Hepatocyte (in vitro differentiated cells): Measurements from ENCODE around the gene AMBN. TPM values are rescaled to one million over a fixed set of nuclear protein-coding genes. Genes with fewer than 3 reads are reported as not detected.
A peak's percentile ranks its signal among the peaks of the same experiment; 100 is the strongest.

Experiments used
- DNase-seq: peaks from one replicate; pipeline ENCODE4 v3.0.0-alpha.2; 2016; ENCODE audit warnings: low spot score
- H2AFZ ChIP-seq: fragments of 200-600 bp; sonication (generic); 2 replicates; pipeline ENCODE4 v1.6.0; 2016; ENCODE audit warnings: antibody characterized with exemption, mild to moderate bottlenecking
- H3K27ac ChIP-seq: fragments of 200-600 bp; sonication (generic); 2 replicates; pipeline ENCODE4 v1.5.1; 2016; ENCODE audit warnings: mild to moderate bottlenecking
- H3K27me3 ChIP-seq: fragments of 200-600 bp; sonication (generic); 2 replicates; pipeline ENCODE4 v1.6.1; 2016
- H3K36me3 ChIP-seq: fragments of 200-600 bp; sonication (generic); replicated peaks from 2 replicates; pipeline ENCODE4 v1.5.1; 2016; ENCODE audit warnings: low read depth; ENCODE audit not compliant: insufficient read depth
- H3K4me1 ChIP-seq: fragments of 200-600 bp; sonication (generic); 2 replicates; pipeline ENCODE4 v1.5.1; 2016; ENCODE audit warnings: mild to moderate bottlenecking, moderate library complexity; ENCODE audit not compliant: insufficient read depth
- H3K4me2 ChIP-seq: fragments of 200-600 bp; sonication (generic); 2 replicates; pipeline ENCODE4 v1.6.0; 2016
- H3K4me3 ChIP-seq: fragments of 200-600 bp; sonication (generic); 2 replicates; pipeline ENCODE4 v1.5.1; 2016; ENCODE audit warnings: mild to moderate bottlenecking
- H3K79me2 ChIP-seq: fragments of 200-600 bp; sonication (generic); 2 replicates; pipeline ENCODE4 v1.6.0; 2017; ENCODE audit warnings: mild to moderate bottlenecking
- H3K9me2 ChIP-seq: fragments of 200-600 bp; sonication (generic); replicated peaks from 2 replicates; pipeline ENCODE4 v1.6.0; 2017; ENCODE audit warnings: mild to moderate bottlenecking; ENCODE audit not compliant: insufficient read depth
- H3K9me3 ChIP-seq: fragments of 200-600 bp; sonication (generic); 2 replicates; pipeline ENCODE4 v1.5.1; 2016; ENCODE audit warnings: low read depth, mild to moderate bottlenecking
- H4K20me1 ChIP-seq: fragments of 200-600 bp; sonication (generic); 2 replicates; pipeline ENCODE4 v1.6.0; 2016; ENCODE audit warnings: mild to moderate bottlenecking; ENCODE audit not compliant: insufficient read depth, poor library complexity, severe bottlenecking
- CTCF ChIP-seq: fragments of 200-600 bp; sonication (generic); IDR thresholded peaks from 2 replicates; pipeline ENCODE4 v1.5.1; 2016; ENCODE audit warnings: antibody characterized with exemption, mild to moderate bottlenecking; ENCODE audit not compliant: poor library complexity
- EZH2 ChIP-seq: fragments of 200-600 bp; sonication (generic); IDR thresholded peaks from 2 replicates; pipeline ENCODE4 v1.6.1; 2016; ENCODE audit warnings: antibody characterized with exemption, mild to moderate bottlenecking, borderline replicate concordance
- EZH2phosphoT487 ChIP-seq: fragments of 200-600 bp; sonication (generic); IDR thresholded peaks from one replicate; pipeline ENCODE4 v1.6.1; 2018; ENCODE audit warnings: antibody characterized with exemption, mild to moderate bottlenecking, low read depth, moderate library complexity; ENCODE audit not compliant: unreplicated experiment, severe bottlenecking
- WGBS: methylation state at CpG from one replicate; pipeline ENCODE4 v1.1.6; 2016; ENCODE audit warnings: low lambda C conversion rate; ENCODE audit errors: missing lambda C conversion rate; 5-methylcytosine and 5-hydroxymethylcytosine counted together
- polyA plus RNA-seq: library from polyadenylated mRNA; unstranded; fragments of >200 nt; fragmentation: Nextera tagmentation; extraction: Ambion mirVana; gene quantifications from 2 replicates; pipeline ENCODE4 v1.2.1, GENCODE V29; 2016
- total RNA-seq: library from RNA; depleted of rRNA; stranded (reverse); fragments of >200 nt; gene quantifications from 2 replicates; pipeline ENCODE4 v1.2.3, GENCODE V29; 2014

AMBN gene
- total RNA-seq (not detected in 2 replicates), polyA plus RNA-seq (not detected in 2 replicates)

- DNase-seq, result no peak
- no peak within 1 kb of the TSS for H3K27ac ChIP-seq
- TF ChIP-seq EZH2, result no peak
- TF ChIP-seq CTCF, result no peak
- TF ChIP-seq EZH2phosphoT487, result no peak
- no peaks in the 10 kb centered on the region for H3K9me3 ChIP-seq
- H3K36me3 ChIP-seq, result no peaks in the 10 kb centered on the region
- no peaks in the 10 kb centered on the region for H3K27me3 ChIP-seq
- H4K20me1 ChIP-seq, result no peaks in the 10 kb centered on the region
- no peaks in the 10 kb centered on the region for H3K9me2 ChIP-seq
- no peak within 1 kb of the TSS for H3K4me2 ChIP-seq
- H3K79me2 ChIP-seq, result no peaks in the 10 kb centered on the region
- no peaks in the 10 kb centered on the region for H3K4me1 ChIP-seq
- H3K4me3 ChIP-seq, result no peak within 1 kb of the TSS
- H2AFZ ChIP-seq, result no peak within 1 kb of the TSS
- 67% methylated on average over 5 of the region's 5 CpGs for WGBS
Measured at GRCh38 chr4:70591955-70592582, at the start of gene AMBN. AMBN (plus strand) TSS chr4:70592256; CDS start chr4:70592359, 103 bp downstream.

- Histone ChIP-seq H3K4me3 (no peak overlapping the region), H3K36me3 (no peaks in the 10 kb centered on the region), H3K27me3 (no peaks in the 10 kb centered on the region), H3K27ac (no peak overlapping the region), H2AFZ (no peak overlapping the region), H3K9me3 (no peaks in the 10 kb centered on the region), H4K20me1 (no peaks in the 10 kb centered on the region), H3K4me2 (no peak overlapping the region), H3K9me2 (no peaks in the 10 kb centered on the region), H3K4me1 (no peaks in the 10 kb centered on the region), H3K79me2 (no peaks in the 10 kb centered on the region)
- TF ChIP-seq EZH2phosphoT487, result no peak
- TF ChIP-seq EZH2, result no peak
- TF ChIP-seq CTCF, result peak; percentile 54
- peak; percentile 37 for DNase-seq
Measured at GRCh38 chr4:70544279-70544868, 47.7 kb upstream of the AMBN start.

GRCh38 chr4:70556856-70557255, 35.2 kb upstream of the AMBN start:
- Histone ChIP-seq H2AFZ (no peak overlapping the region), H3K4me1 (no peaks in the 10 kb centered on the region), H4K20me1 (no peaks in the 10 kb centered on the region), H3K36me3 (no peaks in the 10 kb centered on the region), H3K27ac (no peak overlapping the region), H3K4me3 (no peak overlapping the region), H3K9me3 (no peaks in the 10 kb centered on the region), H3K27me3 (no peaks in the 10 kb centered on the region), H3K9me2 (no peaks in the 10 kb centered on the region), H3K79me2 (no peaks in the 10 kb centered on the region), H3K4me2 (no peak overlapping the region)
- WGBS, result 45% methylated on average over 1 of the region's 1 CpG
- no peak for DNase-seq
- TF ChIP-seq EZH2 (no peak), EZH2phosphoT487 (no peak), CTCF (no peak)
